Ovary (tissue), 3 donors: ENCODE results near the gene SCO2.

Experiments used
- CTCF ChIP-seq, 3 donors: fragments of 450-650 bp in 2 of 3; fragments of 200-600 bp in 1 of 3; IDR thresholded peaks; one replicate each; pipeline versions ENCODE4 v1.5.1 to v1.8.0; 2016 to 2022; ENCODE audit warnings: antibody characterized with exemption in 3 of 3, mild to moderate bottlenecking in 1 of 3
- EP300 ChIP-seq: sonication (generic); formaldehyde crosslinking; IDR thresholded peaks from one replicate; pipeline ENCODE4 v1.6.1; 2017; ENCODE audit warnings: antibody characterized with exemption
- POLR2A ChIP-seq: fragments of 450-650 bp; IDR thresholded peaks from one replicate; pipeline ENCODE4 v1.6.1; 2017; ENCODE audit warnings: antibody characterized with exemption, mild to moderate bottlenecking, moderate library complexity
- donor health status: DM: no; HTN: no; CAD: no.

- TF ChIP-seq POLR2A: no peak
- no peak for TF ChIP-seq CTCF (IDR thresholded peaks at IDR 0.05)
- no peak for TF ChIP-seq EP300
Measured at GRCh38 chr22:50481045-50481439, 44.4 kb downstream of the SCO2 start.
